ENCODE measurements around the gene KRTAP5-5.

GRCh38 chr11:1643146-1643690, 13.6 kb downstream of the KRTAP5-5 start:
- TF ChIP-seq, protein P1, sequence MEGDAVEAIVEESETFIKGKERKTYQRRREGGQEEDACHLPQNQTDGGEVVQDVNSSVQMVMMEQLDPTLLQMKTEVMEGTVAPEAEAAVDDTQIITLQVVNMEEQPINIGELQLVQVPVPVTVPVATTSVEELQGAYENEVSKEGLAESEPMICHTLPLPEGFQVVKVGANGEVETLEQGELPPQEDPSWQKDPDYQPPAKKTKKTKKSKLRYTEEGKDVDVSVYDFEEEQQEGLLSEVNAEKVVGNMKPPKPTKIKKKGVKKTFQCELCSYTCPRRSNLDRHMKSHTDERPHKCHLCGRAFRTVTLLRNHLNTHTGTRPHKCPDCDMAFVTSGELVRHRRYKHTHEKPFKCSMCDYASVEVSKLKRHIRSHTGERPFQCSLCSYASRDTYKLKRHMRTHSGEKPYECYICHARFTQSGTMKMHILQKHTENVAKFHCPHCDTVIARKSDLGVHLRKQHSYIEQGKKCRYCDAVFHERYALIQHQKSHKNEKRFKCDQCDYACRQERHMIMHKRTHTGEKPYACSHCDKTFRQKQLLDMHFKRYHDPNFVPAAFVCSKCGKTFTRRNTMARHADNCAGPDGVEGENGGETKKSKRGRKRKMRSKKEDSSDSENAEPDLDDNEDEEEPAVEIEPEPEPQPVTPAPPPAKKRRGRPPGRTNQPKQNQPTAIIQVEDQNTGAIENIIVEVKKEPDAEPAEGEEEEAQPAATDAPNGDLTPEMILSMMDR (conservative IDR thresholded peaks at IDR 0.05 in 1 of 2, IDR thresholded peaks at IDR 0.05 in 1 of 2; ENCODE audit: low read depth in 1 of 2, low read length in 2 of 2): no peak
- no peak for TF ChIP-seq EZH2 (IDR thresholded peaks at IDR 0.05; ENCODE audit: low read length, missing control alignments)

Data from fibroblast of lung (primary cell).